ENCODE measurements around the gene RPGR. TPM values are rescaled to one million over a fixed set of nuclear protein-coding genes. Genes with fewer than 3 reads are reported as not detected.

The RPGR gene
- total RNA-seq, 5 donors from 2014 or later (not counting 1 experiment from before 2014, with no cell fraction given), result 8.1 to 31.2 (median 9.4) TPM

- Mint-ChIP-seq H3K27ac (no peak overlapping the region), H3K27me3 (peaks cover 0 to 19% of the 10 kb centered on the region in 2 donors), H3K4me1 (peaks cover 7 to 11% (median 10%) of the 10 kb centered on the region in 3 donors), H3K9me3 (peaks cover 0 to 4% (median 0%) of the 10 kb centered on the region in 3 donors), H3K36me3 (no peaks in the 10 kb centered on the region), H3K4me3 (no peak overlapping the region)
- peaks cover 0 to 4% of the 10 kb centered on the region in 2 experiments for H3K27me3 ChIP-seq (replicated peaks in 1 of 2; ENCODE audit: control insufficient read depth in 2 of 2, extremely low read depth in 1 of 2, insufficient read depth in 2 of 2, low read length in 1 of 2)
- no peaks in the 10 kb centered on the region for H3K36me3 ChIP-seq (ENCODE audit: control insufficient read depth in 2 of 2, extremely low read depth in 1 of 2, insufficient read depth in 1 of 2, low read length in 1 of 2)
- DNase-seq, result no peak
- H3K4me1 ChIP-seq (ENCODE audit: control insufficient read depth in 1 of 2, extremely low read depth in 1 of 2, insufficient read depth in 2 of 2, low read length in 2 of 2), result peaks cover 2 to 11% of the 10 kb centered on the region in 2 experiments
- CTCF ChIA-PET, result no interaction called here
- H3K9me3 ChIP-seq, result no peaks in the 10 kb centered on the region
- H3K4me3 ChIP-seq (ENCODE audit: control insufficient read depth in 1 of 2, extremely low read depth in 1 of 2, low read length in 1 of 2), result no peak overlapping the region
- ATAC-seq (replicated peaks in 1 of 4), result no peak
- H3K27ac ChIP-seq (ENCODE audit: low read length), result no peak overlapping the region
- POLR2A ChIA-PET, result interaction anchor here in 1 of 2 donors (0.6 kb wide), 1 partner anchor 181 kb away, joined by 3 read pairs; no protein-coding TSS in a partner anchor
These were observed 5.2 kb upstream of the RPGR start for GRCh38 chrX:38332505-38332904.

- CTCF ChIA-PET, result interaction anchor here in 1 of 2 donors (0.8 to 1.5 kb wide), 2 partner anchors 11 to 401 kb away, joined by 3 to 5 read pairs; no protein-coding TSS in a partner anchor
- Mint-ChIP-seq H3K4me3 (peak overlapping the region; percentile 89 to 93 (median 92)), H3K36me3 (no peaks in the 10 kb centered on the region), H3K9me3 (peaks cover 0 to 4% (median 0%) of the 10 kb centered on the region in 3 donors), H3K4me1 (peaks cover 23 to 29% (median 24%) of the 10 kb centered on the region in 3 donors), H3K27me3 (peaks cover 0 to 6% of the 10 kb centered on the region in 2 donors), H3K27ac (peak overlapping the region; percentile 93 to 94)
- H3K4me1 ChIP-seq (ENCODE audit: control insufficient read depth in 1 of 2, extremely low read depth in 1 of 2, insufficient read depth in 2 of 2, low read length in 2 of 2), result peaks cover 2 to 19% of the 10 kb centered on the region in 2 experiments
- H3K36me3 ChIP-seq (ENCODE audit: control insufficient read depth in 2 of 2, extremely low read depth in 1 of 2, insufficient read depth in 1 of 2, low read length in 1 of 2), result no peaks in the 10 kb centered on the region
- ATAC-seq (replicated peaks in 1 of 4) (peak in 2 of 4 experiments; percentile 5 to 8), DNase-seq (no peak)
- H3K4me3 ChIP-seq (ENCODE audit: control insufficient read depth in 1 of 2, extremely low read depth in 1 of 2, low read length in 1 of 2), result peak overlapping the region; percentile 70 to 77
- POLR2A ChIA-PET, result no interaction called here
- no CpG with 5 or more reads among the region's 4 CpGs for WGBS (ENCODE audit: insufficient coverage)
- no peaks in the 10 kb centered on the region for H3K9me3 ChIP-seq
- H3K27ac ChIP-seq (ENCODE audit: low read length), result peak overlapping the region; percentile 71
- H3K27me3 ChIP-seq (replicated peaks in 1 of 2; ENCODE audit: control insufficient read depth in 2 of 2, extremely low read depth in 1 of 2, insufficient read depth in 2 of 2, low read length in 1 of 2), result no peaks in the 10 kb centered on the region
These were observed 419 bp upstream of the RPGR start for GRCh38 chrX:38327775-38328081.

GRCh38 chrX:38326086-38326485, 1.2 kb downstream of the RPGR start:
- no peaks in the 10 kb centered on the region for H3K36me3 ChIP-seq (ENCODE audit: control insufficient read depth in 2 of 2, extremely low read depth in 1 of 2, insufficient read depth in 1 of 2, low read length in 1 of 2)
- WGBS (ENCODE audit: insufficient coverage), result no CpG with 5 or more reads among the region's 3 CpGs
- no peak overlapping the region for H3K27ac ChIP-seq (ENCODE audit: low read length)
- Mint-ChIP-seq H3K4me1 (peaks cover 23 to 29% (median 24%) of the 10 kb centered on the region in 3 donors), H3K4me3 (peak overlapping the region; percentile 89 to 93 (median 92)), H3K9me3 (peaks cover 0 to 4% (median 0%) of the 10 kb centered on the region in 3 donors), H3K36me3 (peaks cover 5% of the 10 kb centered on the region), H3K27ac (peak overlapping the region; percentile 70 to 75), H3K27me3 (peaks cover 0 to 4% of the 10 kb centered on the region in 2 donors)
- ATAC-seq (replicated peaks in 1 of 4) (no peak), DNase-seq (no peak)
- CTCF ChIA-PET, result interaction anchor here (0.5 to 1.5 kb wide), 3 partner anchors 10 to 1310 kb away, joined by 4 to 5 read pairs (median 4); no protein-coding TSS in a partner anchor
- H3K4me3 ChIP-seq (ENCODE audit: control insufficient read depth in 1 of 2, extremely low read depth in 1 of 2, low read length in 1 of 2), result no peak overlapping the region
- POLR2A ChIA-PET, result no interaction called here
- H3K4me1 ChIP-seq (ENCODE audit: control insufficient read depth in 1 of 2, extremely low read depth in 1 of 2, insufficient read depth in 2 of 2, low read length in 2 of 2), result peaks cover 2 to 19% of the 10 kb centered on the region in 2 experiments
- H3K9me3 ChIP-seq, result no peaks in the 10 kb centered on the region
- H3K27me3 ChIP-seq (replicated peaks in 1 of 2; ENCODE audit: control insufficient read depth in 2 of 2, extremely low read depth in 1 of 2, insufficient read depth in 2 of 2, low read length in 1 of 2), result no peaks in the 10 kb centered on the region

- H3K27ac ChIP-seq (ENCODE audit: low read length), result no peak overlapping the region
- H3K9me3 ChIP-seq, result no peaks in the 10 kb centered on the region
- ChIA-PET POLR2A (no interaction called here), CTCF (interaction anchor here in 1 of 2 donors (1.1 kb wide), 1 partner anchor 59 kb away, joined by 3 read pairs; no protein-coding TSS in a partner anchor)
- no peaks in the 10 kb centered on the region for H3K4me1 ChIP-seq (ENCODE audit: control insufficient read depth in 1 of 2, extremely low read depth in 1 of 2, insufficient read depth in 2 of 2, low read length in 2 of 2)
- H3K4me3 Mint-ChIP-seq, result no peak overlapping the region
- ATAC-seq (replicated peaks in 1 of 4) (no peak), DNase-seq (no peak)
- H3K27ac Mint-ChIP-seq, result no peak overlapping the region
- no peaks in the 10 kb centered on the region for H3K9me3 Mint-ChIP-seq
- H3K4me3 ChIP-seq (ENCODE audit: control insufficient read depth in 1 of 2, extremely low read depth in 1 of 2, low read length in 1 of 2), result no peak overlapping the region
- H3K36me3 Mint-ChIP-seq, result peaks cover 10% of the 10 kb centered on the region
- peaks cover 0 to 2% of the 10 kb centered on the region in 2 donors for H3K36me3 ChIP-seq (ENCODE audit: control insufficient read depth in 2 of 2, extremely low read depth in 1 of 2, insufficient read depth in 1 of 2, low read length in 1 of 2)
- H3K27me3 Mint-ChIP-seq, result peaks cover 0 to 6% of the 10 kb centered on the region in 2 donors
- peaks cover 6 to 8% (median 7%) of the 10 kb centered on the region in 3 donors for H3K4me1 Mint-ChIP-seq
- H3K27me3 ChIP-seq (replicated peaks in 1 of 2; ENCODE audit: control insufficient read depth in 2 of 2, extremely low read depth in 1 of 2, insufficient read depth in 2 of 2, low read length in 1 of 2), result no peaks in the 10 kb centered on the region
- 100% methylated on average over 1 of the region's 5 CpGs for WGBS (ENCODE audit: insufficient coverage)
These were observed 6.5 kb downstream of the RPGR start for GRCh38 chrX:38320819-38321218.

- Histone ChIP-seq H3K27me3 (replicated peaks in 1 of 2; ENCODE audit: control insufficient read depth in 2 of 2, extremely low read depth in 1 of 2, insufficient read depth in 2 of 2, low read length in 1 of 2) (no peaks in the 10 kb centered on the region), H3K4me3 (ENCODE audit: control insufficient read depth in 1 of 2, extremely low read depth in 1 of 2, low read length in 1 of 2) (no peak overlapping the region), H3K9me3 (no peaks in the 10 kb centered on the region), H3K36me3 (ENCODE audit: control insufficient read depth in 2 of 2, extremely low read depth in 1 of 2, insufficient read depth in 1 of 2, low read length in 1 of 2) (peaks cover 0 to 2% of the 10 kb centered on the region in 2 donors), H3K4me1 (ENCODE audit: control insufficient read depth in 1 of 2, extremely low read depth in 1 of 2, insufficient read depth in 2 of 2, low read length in 2 of 2) (no peaks in the 10 kb centered on the region), H3K27ac (ENCODE audit: low read length) (no peak overlapping the region)
- Mint-ChIP-seq H3K9me3 (no peaks in the 10 kb centered on the region), H3K27me3 (peaks cover 0 to 3% of the 10 kb centered on the region in 2 donors), H3K27ac (no peak overlapping the region), H3K4me3 (no peak overlapping the region), H3K4me1 (peaks cover 0 to 2% (median 0%) of the 10 kb centered on the region in 3 donors), H3K36me3 (peaks cover 19% of the 10 kb centered on the region)
- WGBS (ENCODE audit: insufficient coverage), result 100% methylated on average over 1 of the region's 4 CpGs
- CTCF ChIA-PET, result no interaction called here
- POLR2A ChIA-PET, result interaction anchor here in 1 of 2 donors (0.6 kb wide), 1 partner anchor 468 kb away, joined by 3 read pairs; no protein-coding TSS in a partner anchor
- DNase-seq (no peak), ATAC-seq (replicated peaks in 1 of 4) (no peak)
These were observed 8.7 kb downstream of the RPGR start for GRCh38 chrX:38318606-38319005.

- Histone ChIP-seq H3K4me1 (ENCODE audit: control insufficient read depth in 1 of 2, extremely low read depth in 1 of 2, insufficient read depth in 2 of 2, low read length in 2 of 2) (no peaks in the 10 kb centered on the region), H3K9me3 (no peaks in the 10 kb centered on the region), H3K27me3 (replicated peaks in 1 of 2; ENCODE audit: control insufficient read depth in 2 of 2, extremely low read depth in 1 of 2, insufficient read depth in 2 of 2, low read length in 1 of 2) (no peaks in the 10 kb centered on the region), H3K4me3 (ENCODE audit: control insufficient read depth in 1 of 2, extremely low read depth in 1 of 2, low read length in 1 of 2) (no peak overlapping the region), H3K27ac (ENCODE audit: low read length) (no peak overlapping the region), H3K36me3 (ENCODE audit: control insufficient read depth in 2 of 2, extremely low read depth in 1 of 2, insufficient read depth in 1 of 2, low read length in 1 of 2) (peaks cover 0 to 2% of the 10 kb centered on the region in 2 donors)
- ATAC-seq (replicated peaks in 1 of 4) (no peak), DNase-seq (no peak)
- WGBS (ENCODE audit: insufficient coverage), result no CpG with 5 or more reads among the region's 3 CpGs
- Mint-ChIP-seq H3K27ac (no peak overlapping the region), H3K36me3 (peaks cover 23% of the 10 kb centered on the region), H3K9me3 (no peaks in the 10 kb centered on the region), H3K4me3 (no peak overlapping the region), H3K4me1 (no peaks in the 10 kb centered on the region), H3K27me3 (peaks cover 0 to 3% of the 10 kb centered on the region in 2 donors)
- ChIA-PET CTCF (no interaction called here), POLR2A (interaction anchor here in 1 of 2 donors (0.6 kb wide), 1 partner anchor 467 kb away, joined by 3 read pairs; no protein-coding TSS in a partner anchor)
These were observed 9.1 kb downstream of the RPGR start for GRCh38 chrX:38318196-38318595.
